ENCODE data around the gene CD52. TPM values are rescaled to one million over a fixed set of nuclear protein-coding genes. Genes with fewer than 3 reads are reported as not detected.
"Not testable (repeated sequence)": the region's sequence is repeated elsewhere in the genome, so short reads cannot be mapped to it uniquely, and the experiment has no call there.

Gene CD52
- total RNA-seq, 1 experiment from 2014 or later: not detected

GRCh38 chr1:26291433-26291832 lies 26.3 kb upstream of the CD52 start:
- CTCF ChIA-PET: no interaction called here
- intact Hi-C loops (cut with micrococcal nuclease; ENCODE audit: unreplicated experiment): no loop called here
- no peak overlapping the region for H3K27ac ChIP-seq (ENCODE audit: low read depth, low read length, poor library complexity, severe bottlenecking)
- H3K4me3 ChIP-seq (ENCODE audit: low read depth, low read length, poor library complexity, severe bottlenecking): no peak overlapping the region
- no peaks in the 10 kb centered on the region for H3K9me3 ChIP-seq (ENCODE audit: low read depth, low read length, poor library complexity, severe bottlenecking)
- no peaks in the 10 kb centered on the region for H3K27me3 ChIP-seq (replicated peaks; ENCODE audit: insufficient read depth, low read depth, low read length, poor library complexity)
- POLR2A ChIA-PET (ENCODE audit: low non-redundant PET): no interaction called here
- H3K36me3 ChIP-seq (ENCODE audit: insufficient read depth, low read length, poor library complexity, severe bottlenecking): no peaks in the 10 kb centered on the region
- TF ChIP-seq EZH2 (IDR thresholded peaks at IDR 0.05; ENCODE audit: borderline replicate concordance, low read depth, low read length, poor library complexity, severe bottlenecking): no peak
- TF ChIP-seq CTCF (conservative IDR thresholded peaks at IDR 0.05; ENCODE audit: low read depth, low read length): no peak
- H3K4me1 ChIP-seq (ENCODE audit: insufficient read depth, low read length, poor library complexity, severe bottlenecking): no peaks in the 10 kb centered on the region
- no peak for DNase-seq (ENCODE audit: low spot score)
- no TSS peak for BruUV-seq (replicated peaks)

GRCh38 chr1:26291939-26292338 lies 25.8 kb upstream of the CD52 start:
- TF ChIP-seq CTCF (conservative IDR thresholded peaks at IDR 0.05; ENCODE audit: low read depth, low read length) (no peak), EZH2 (IDR thresholded peaks at IDR 0.05; ENCODE audit: borderline replicate concordance, low read depth, low read length, poor library complexity, severe bottlenecking) (no peak)
- Histone ChIP-seq H3K27me3 (replicated peaks; ENCODE audit: insufficient read depth, low read depth, low read length, poor library complexity) (no peaks in the 10 kb centered on the region), H3K9me3 (ENCODE audit: low read depth, low read length, poor library complexity, severe bottlenecking) (no peaks in the 10 kb centered on the region), H3K36me3 (ENCODE audit: insufficient read depth, low read length, poor library complexity, severe bottlenecking) (no peaks in the 10 kb centered on the region), H3K4me1 (ENCODE audit: insufficient read depth, low read length, poor library complexity, severe bottlenecking) (no peaks in the 10 kb centered on the region), H3K4me3 (ENCODE audit: low read depth, low read length, poor library complexity, severe bottlenecking) (no peak overlapping the region), H3K27ac (ENCODE audit: low read depth, low read length, poor library complexity, severe bottlenecking) (no peak overlapping the region)
- no TSS peak for BruUV-seq (replicated peaks)
- CTCF ChIA-PET: no interaction called here
- DNase-seq (ENCODE audit: low spot score): no peak
- intact Hi-C loops (cut with micrococcal nuclease; ENCODE audit: unreplicated experiment): no loop called here
- POLR2A ChIA-PET (ENCODE audit: low non-redundant PET): no interaction called here

- H3K4me1 ChIP-seq (ENCODE audit: insufficient read depth, low read length, poor library complexity, severe bottlenecking); H3K36me3 ChIP-seq (ENCODE audit: insufficient read depth, low read length, poor library complexity, severe bottlenecking); BruUV-seq (replicated peaks); POLR2A ChIA-PET (ENCODE audit: low non-redundant PET); DNase-seq (ENCODE audit: low spot score); H3K27ac ChIP-seq (ENCODE audit: low read depth, low read length, poor library complexity, severe bottlenecking); H3K4me3 ChIP-seq (ENCODE audit: low read depth, low read length, poor library complexity, severe bottlenecking); H3K9me3 ChIP-seq (ENCODE audit: low read depth, low read length, poor library complexity, severe bottlenecking); intact Hi-C loops (cut with micrococcal nuclease; ENCODE audit: unreplicated experiment); H3K27me3 ChIP-seq (replicated peaks; ENCODE audit: insufficient read depth, low read depth, low read length, poor library complexity): not testable (repeated sequence)
- CTCF ChIA-PET: interaction anchor here (0.5 kb wide), 1 partner anchor 61 kb away, joined by 4 read pairs; no protein-coding TSS in a partner anchor
Observed at GRCh38 chr1:26292735-26293134, 25.0 kb upstream of the CD52 start.

GRCh38 chr1:26293911-26294463 lies 23.8 kb upstream of the CD52 start:
- no TSS peak for BruUV-seq (replicated peaks)
- ChIA-PET CTCF (no interaction called here), POLR2A (ENCODE audit: low non-redundant PET) (no interaction called here)
- H3K27me3 ChIP-seq (replicated peaks; ENCODE audit: insufficient read depth, low read depth, low read length, poor library complexity): no peaks in the 10 kb centered on the region
- no peak overlapping the region for H3K4me3 ChIP-seq (ENCODE audit: low read depth, low read length, poor library complexity, severe bottlenecking)
- DNase-seq (ENCODE audit: low spot score): no peak
- no peaks in the 10 kb centered on the region for H3K4me1 ChIP-seq (ENCODE audit: insufficient read depth, low read length, poor library complexity, severe bottlenecking)
- TF ChIP-seq CTCF (conservative IDR thresholded peaks at IDR 0.05; ENCODE audit: low read depth, low read length) (no peak), EZH2 (IDR thresholded peaks at IDR 0.05; ENCODE audit: borderline replicate concordance, low read depth, low read length, poor library complexity, severe bottlenecking) (no peak)
- H3K9me3 ChIP-seq (ENCODE audit: low read depth, low read length, poor library complexity, severe bottlenecking): no peaks in the 10 kb centered on the region
- H3K36me3 ChIP-seq (ENCODE audit: insufficient read depth, low read length, poor library complexity, severe bottlenecking): no peaks in the 10 kb centered on the region
- H3K27ac ChIP-seq (ENCODE audit: low read depth, low read length, poor library complexity, severe bottlenecking): no peak overlapping the region
- intact Hi-C loops (cut with micrococcal nuclease; ENCODE audit: unreplicated experiment): no loop called here

All from A673 (cell line).